ENCODE measurements around the gene MBD3L2. TPM values are rescaled to one million over a fixed set of nuclear protein-coding genes. Genes with fewer than 3 reads are reported as not detected.
"Not testable (repeated sequence)": the region's sequence is repeated elsewhere in the genome, so short reads cannot be mapped to it uniquely, and the experiment has no call there.

Gene MBD3L2
- polyA plus RNA-seq (ENCODE audit: insufficient read length in 4 of 4), result not detected

- DNase-seq (ENCODE audit: low read depth in 4 of 4, low spot score in 3 of 4), result not testable (repeated sequence)
These were observed at the start of gene MBD3L2 for GRCh38 chr19:7049021-7049420. TSS of gene MBD3L2 (plus strand) at chr19:7049321. CDS start at chr19:7049374, 53 bp downstream.

GRCh38 chr19:6999933-7000332 lies 49.2 kb upstream of the MBD3L2 start:
- DNase-seq (ENCODE audit: low read depth in 4 of 4, low spot score in 3 of 4), result no peak

GRCh38 chr19:7000333-7000732 lies 48.8 kb upstream of the MBD3L2 start:
- DNase-seq (ENCODE audit: low read depth in 4 of 4, low spot score in 3 of 4), result no peak

- no peak for DNase-seq (ENCODE audit: low read depth in 4 of 4, low spot score in 3 of 4)
These were observed 48.3 kb upstream of the MBD3L2 start for GRCh38 chr19:7000816-7001215.

- DNase-seq (ENCODE audit: low read depth in 4 of 4, low spot score in 3 of 4), result peak in 2 of 4 donors; percentile 2 to 30
These were observed 44.7 kb upstream of the MBD3L2 start for GRCh38 chr19:7004313-7004931.

- DNase-seq (ENCODE audit: low read depth in 4 of 4, low spot score in 3 of 4), result no peak
These were observed 42.9 kb upstream of the MBD3L2 start for GRCh38 chr19:7006135-7006704.

- no peak for DNase-seq (ENCODE audit: low read depth in 4 of 4, low spot score in 3 of 4)
These were observed 41.3 kb upstream of the MBD3L2 start for GRCh38 chr19:7007859-7008258.

GRCh38 chr19:7010722-7011593 lies 38.2 kb upstream of the MBD3L2 start:
- DNase-seq (ENCODE audit: low read depth in 4 of 4, low spot score in 3 of 4), result no peak

- no peak for DNase-seq (ENCODE audit: low read depth in 4 of 4, low spot score in 3 of 4)
These were observed 35.4 kb upstream of the MBD3L2 start for GRCh38 chr19:7013678-7014077.

- no peak for DNase-seq (ENCODE audit: low read depth in 4 of 4, low spot score in 3 of 4)
These were observed 30.3 kb upstream of the MBD3L2 start for GRCh38 chr19:7018828-7019227.

GRCh38 chr19:7021331-7021730 lies 27.8 kb upstream of the MBD3L2 start, which contains the start of gene MBD3L2B:
TSS of gene MBD3L2B (minus strand) at chr19:7021431. CDS start at chr19:7021397, 34 bp downstream.
- DNase-seq (ENCODE audit: low read depth in 4 of 4, low spot score in 3 of 4), result not testable (repeated sequence)

- DNase-seq (ENCODE audit: low read depth in 4 of 4, low spot score in 3 of 4), result not testable (repeated sequence)
These were observed 20.3 kb upstream of the MBD3L2 start for GRCh38 chr19:7028790-7029189.

GRCh38 chr19:7030278-7030677 lies 18.8 kb upstream of the MBD3L2 start, which contains the start of gene MBD3L5:
TSS of gene MBD3L5 (plus strand) at chr19:7030578. CDS start at chr19:7030612, 34 bp downstream.
- DNase-seq (ENCODE audit: low read depth in 4 of 4, low spot score in 3 of 4), result not testable (repeated sequence)

GRCh38 chr19:7040079-7040478 lies 9.0 kb upstream of the MBD3L2 start, which contains the start of gene MBD3L4:
TSS of gene MBD3L4 (minus strand) at chr19:7040179. CDS start at chr19:7040144, 35 bp downstream.
- DNase-seq (ENCODE audit: low read depth in 4 of 4, low spot score in 3 of 4), result not testable (repeated sequence)

GRCh38 chr19:7041563-7041962 lies 7.6 kb upstream of the MBD3L2 start:
- DNase-seq (ENCODE audit: low read depth in 4 of 4, low spot score in 3 of 4), result not testable (repeated sequence)

GRCh38 chr19:7051421-7051820 lies 2.3 kb downstream of the MBD3L2 start:
- not testable (repeated sequence) for DNase-seq (ENCODE audit: low read depth in 4 of 4, low spot score in 3 of 4)

- not testable (repeated sequence) for DNase-seq (ENCODE audit: low read depth in 4 of 4, low spot score in 3 of 4)
These were observed 3.8 kb downstream of the MBD3L2 start for GRCh38 chr19:7052896-7053295.

- not testable (repeated sequence) for DNase-seq (ENCODE audit: low read depth in 4 of 4, low spot score in 3 of 4)
These were observed 5.7 kb downstream of the MBD3L2 start for GRCh38 chr19:7054635-7055368.

GRCh38 chr19:7055679-7056078 lies 6.6 kb downstream of the MBD3L2 start:
- not testable (repeated sequence) for DNase-seq (ENCODE audit: low read depth in 4 of 4, low spot score in 3 of 4)

- not testable (repeated sequence) for DNase-seq (ENCODE audit: low read depth in 4 of 4, low spot score in 3 of 4)
These were observed 7.2 kb downstream of the MBD3L2 start for GRCh38 chr19:7056371-7056770.
